ENCODE measurements around the gene RPP14.

Gene RPP14

DNA sequence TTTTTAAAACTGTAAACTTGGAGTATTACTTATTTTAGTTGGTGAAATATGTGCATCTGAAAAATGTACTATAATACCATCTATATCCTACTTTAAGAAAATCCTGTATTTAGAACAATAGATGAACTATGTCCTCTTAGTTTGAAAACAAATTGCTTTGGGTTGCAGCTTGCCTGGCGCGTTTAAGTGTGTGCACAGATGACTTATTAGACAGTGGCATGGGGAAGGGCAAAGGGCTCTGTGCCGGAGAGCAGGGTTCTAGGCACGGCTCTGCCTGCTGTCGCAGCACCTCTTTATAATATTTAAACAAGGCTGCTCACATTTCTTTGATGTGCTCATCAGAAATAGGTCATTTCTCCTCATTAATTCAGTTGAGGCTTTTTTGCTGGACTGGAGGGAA is 36.6 kb downstream of the RPP14 start:
- DNase-seq, result no peak
- no peak overlapping the region for H3K4me3 Mint-ChIP-seq
- no peaks in the 10 kb centered on the region for H3K27me3 Mint-ChIP-seq (ENCODE audit: low read depth, poor library complexity)
- TF ChIP-seq, protein P1, sequence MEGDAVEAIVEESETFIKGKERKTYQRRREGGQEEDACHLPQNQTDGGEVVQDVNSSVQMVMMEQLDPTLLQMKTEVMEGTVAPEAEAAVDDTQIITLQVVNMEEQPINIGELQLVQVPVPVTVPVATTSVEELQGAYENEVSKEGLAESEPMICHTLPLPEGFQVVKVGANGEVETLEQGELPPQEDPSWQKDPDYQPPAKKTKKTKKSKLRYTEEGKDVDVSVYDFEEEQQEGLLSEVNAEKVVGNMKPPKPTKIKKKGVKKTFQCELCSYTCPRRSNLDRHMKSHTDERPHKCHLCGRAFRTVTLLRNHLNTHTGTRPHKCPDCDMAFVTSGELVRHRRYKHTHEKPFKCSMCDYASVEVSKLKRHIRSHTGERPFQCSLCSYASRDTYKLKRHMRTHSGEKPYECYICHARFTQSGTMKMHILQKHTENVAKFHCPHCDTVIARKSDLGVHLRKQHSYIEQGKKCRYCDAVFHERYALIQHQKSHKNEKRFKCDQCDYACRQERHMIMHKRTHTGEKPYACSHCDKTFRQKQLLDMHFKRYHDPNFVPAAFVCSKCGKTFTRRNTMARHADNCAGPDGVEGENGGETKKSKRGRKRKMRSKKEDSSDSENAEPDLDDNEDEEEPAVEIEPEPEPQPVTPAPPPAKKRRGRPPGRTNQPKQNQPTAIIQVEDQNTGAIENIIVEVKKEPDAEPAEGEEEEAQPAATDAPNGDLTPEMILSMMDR (IDR thresholded peaks at IDR 0.05), result no peak
- H3K9me3 Mint-ChIP-seq, result no peaks in the 10 kb centered on the region
- no peaks in the 10 kb centered on the region for H3K4me1 Mint-ChIP-seq
- peaks cover 6% of the 10 kb centered on the region for H3K36me3 Mint-ChIP-seq (ENCODE audit: low read depth)
- H3K27ac Mint-ChIP-seq, result no peak overlapping the region

DNA sequence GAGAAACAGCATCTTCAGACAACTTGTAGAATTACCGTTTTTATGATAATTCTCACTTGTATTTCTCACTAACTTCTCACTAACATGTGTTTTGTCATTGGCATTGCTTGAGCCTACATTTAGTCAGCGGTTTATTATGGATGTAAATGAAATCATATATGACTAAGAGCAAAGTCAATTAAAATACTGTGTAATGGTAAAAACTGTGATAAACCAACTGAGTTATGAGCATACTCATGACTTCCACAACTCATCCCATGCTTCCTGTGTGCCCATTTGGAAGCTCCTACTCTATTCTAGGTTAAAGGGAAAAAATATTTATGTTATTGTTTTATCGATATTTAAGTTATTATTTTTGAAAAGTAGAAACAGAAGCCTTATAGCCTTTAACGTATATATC is 39.4 kb downstream of the RPP14 start:
- H3K4me1 Mint-ChIP-seq, result no peaks in the 10 kb centered on the region
- TF ChIP-seq, protein P1 (IDR thresholded peaks at IDR 0.05), result no peak
- H3K27ac Mint-ChIP-seq, result no peak overlapping the region
- DNase-seq, result no peak
- no peak overlapping the region for H3K4me3 Mint-ChIP-seq
- H3K36me3 Mint-ChIP-seq (ENCODE audit: low read depth), result no peaks in the 10 kb centered on the region
- no peaks in the 10 kb centered on the region for H3K9me3 Mint-ChIP-seq
- no peaks in the 10 kb centered on the region for H3K27me3 Mint-ChIP-seq (ENCODE audit: low read depth, poor library complexity)

DNA sequence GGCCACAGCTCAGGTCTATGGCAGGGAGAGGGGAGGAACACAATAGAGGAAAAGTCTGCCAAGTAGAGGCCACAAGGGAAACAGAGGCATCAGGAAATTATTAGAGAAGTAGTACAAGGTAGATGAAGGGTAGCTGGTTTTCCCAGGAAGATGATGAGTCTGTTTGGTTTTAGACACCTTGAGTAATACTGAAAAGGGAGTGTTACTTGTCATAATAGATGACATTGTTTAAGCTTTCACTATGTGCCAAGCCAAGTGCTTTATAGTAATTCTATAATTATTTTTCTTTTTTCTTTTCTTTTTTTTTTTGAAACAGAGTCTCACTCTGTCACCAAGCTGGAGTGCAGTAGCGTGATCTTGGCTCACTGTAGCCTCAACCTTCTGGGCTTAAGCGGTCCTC is 40.3 kb downstream of the RPP14 start:
- no peaks in the 10 kb centered on the region for H3K27me3 Mint-ChIP-seq (ENCODE audit: low read depth, poor library complexity)
- no peak overlapping the region for H3K4me3 Mint-ChIP-seq
- H3K36me3 Mint-ChIP-seq (ENCODE audit: low read depth), result no peaks in the 10 kb centered on the region
- DNase-seq, result no peak
- no peaks in the 10 kb centered on the region for H3K9me3 Mint-ChIP-seq
- H3K4me1 Mint-ChIP-seq, result no peaks in the 10 kb centered on the region
- H3K27ac Mint-ChIP-seq, result no peak overlapping the region
- TF ChIP-seq, protein P1 (IDR thresholded peaks at IDR 0.05), result no peak

DNA sequence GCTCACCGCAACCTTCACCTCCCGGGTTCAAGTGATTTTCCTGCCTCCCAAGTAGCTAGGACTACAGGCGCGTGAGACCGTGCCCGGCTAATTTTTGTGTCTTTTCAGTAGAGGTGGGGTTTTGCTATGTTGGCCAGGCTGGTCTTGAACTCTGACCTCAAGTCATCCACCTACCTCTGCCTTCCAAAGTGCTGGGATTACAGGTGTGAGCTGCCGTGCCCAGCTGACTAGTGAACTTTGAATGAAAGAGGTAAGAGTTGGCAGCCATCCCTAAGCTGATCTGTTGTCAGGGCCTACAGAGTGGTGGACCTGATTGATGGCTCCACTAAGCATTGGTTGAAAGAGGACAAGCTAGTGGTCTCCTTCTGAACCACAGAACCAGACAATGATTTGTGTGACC is 41.9 kb downstream of the RPP14 start:
- H3K4me1 Mint-ChIP-seq, result peaks cover 9% of the 10 kb centered on the region

DNA sequence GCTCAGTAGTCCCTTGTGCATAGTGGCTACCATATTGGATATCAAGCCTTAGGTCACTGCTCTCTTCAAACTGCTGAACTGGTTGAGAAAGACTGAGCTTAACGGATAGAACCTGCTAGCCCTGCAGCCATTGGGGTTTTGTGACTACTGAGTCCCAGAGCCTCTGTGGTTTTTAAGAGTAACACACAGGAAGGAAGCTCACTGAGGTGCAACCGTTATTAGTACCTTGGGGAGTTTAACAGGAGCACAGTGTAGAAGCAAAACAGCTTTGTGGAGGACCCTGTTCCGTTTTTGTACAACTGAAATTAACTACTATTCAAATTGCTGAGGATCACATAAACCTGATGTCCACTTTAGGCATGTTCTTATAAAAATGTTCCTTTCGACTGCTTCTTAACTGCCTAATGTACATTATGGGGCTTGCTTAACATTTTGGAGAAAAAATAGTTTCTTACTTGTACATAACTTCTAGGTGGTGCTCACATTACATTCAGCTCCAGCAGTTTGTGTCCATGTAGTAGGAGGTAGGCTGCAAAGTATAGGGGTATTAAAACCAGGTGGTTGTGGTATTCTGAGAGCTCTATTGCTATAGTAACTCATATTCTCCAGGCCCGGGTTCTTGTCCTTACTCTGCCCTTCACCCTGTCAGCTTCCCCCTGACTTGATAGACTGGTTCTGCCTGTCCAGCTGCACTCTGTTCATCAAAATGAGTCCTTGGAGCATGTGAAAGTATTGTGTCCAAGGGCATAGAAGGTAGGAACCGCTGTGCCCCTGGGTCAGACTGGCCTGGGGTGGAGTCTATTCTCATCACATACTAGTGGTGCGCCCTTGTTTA is 44.0 kb downstream of the RPP14 start:
- H3K27me3 Mint-ChIP-seq (ENCODE audit: low read depth, poor library complexity), result peaks cover 6% of the 10 kb centered on the region
- peaks cover 9% of the 10 kb centered on the region for H3K4me1 Mint-ChIP-seq
- no peaks in the 10 kb centered on the region for H3K9me3 Mint-ChIP-seq
- H3K27ac Mint-ChIP-seq, result no peak overlapping the region
- TF ChIP-seq, protein P1 (IDR thresholded peaks at IDR 0.05), result no peak
- H3K4me3 Mint-ChIP-seq, result no peak overlapping the region
- no peak for DNase-seq
- H3K36me3 Mint-ChIP-seq (ENCODE audit: low read depth), result peaks cover 4% of the 10 kb centered on the region

More for the DNA sequence above, 41.9 kb downstream of the RPP14 start:
- no peak overlapping the region for H3K27ac Mint-ChIP-seq
- H3K36me3 Mint-ChIP-seq (ENCODE audit: low read depth), result peaks cover 4% of the 10 kb centered on the region
- TF ChIP-seq, protein P1 (IDR thresholded peaks at IDR 0.05), result no peak
- no peak for DNase-seq
- no peaks in the 10 kb centered on the region for H3K9me3 Mint-ChIP-seq
- H3K27me3 Mint-ChIP-seq (ENCODE audit: low read depth, poor library complexity), result peaks cover 3% of the 10 kb centered on the region
- no peak overlapping the region for H3K4me3 Mint-ChIP-seq

DNA sequence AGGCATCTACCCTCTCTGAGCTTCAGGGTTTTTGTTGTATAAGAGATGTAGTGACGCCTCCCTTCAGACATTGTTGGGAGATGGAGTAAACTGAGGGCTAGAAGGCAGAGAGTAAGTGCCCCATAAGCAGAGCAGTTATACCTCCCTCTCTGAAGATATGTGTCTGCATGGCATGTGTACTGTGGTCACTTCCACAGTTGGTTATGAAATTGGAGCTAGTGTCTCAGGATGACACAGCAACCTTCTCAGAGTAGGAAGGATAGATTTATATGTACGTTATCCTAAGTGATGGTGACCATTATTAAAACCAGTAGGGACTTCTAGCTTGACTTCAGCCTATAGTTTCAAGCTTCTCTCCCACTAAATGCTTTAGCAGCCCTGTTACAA is 44.6 kb downstream of the RPP14 start:
- no peak overlapping the region for H3K27ac Mint-ChIP-seq
- TF ChIP-seq, protein P1 (IDR thresholded peaks at IDR 0.05), result no peak
- H3K36me3 Mint-ChIP-seq (ENCODE audit: low read depth), result peaks cover 4% of the 10 kb centered on the region
- H3K4me1 Mint-ChIP-seq, result peaks cover 9% of the 10 kb centered on the region
- no peaks in the 10 kb centered on the region for H3K9me3 Mint-ChIP-seq
- no peak for DNase-seq
- no peak overlapping the region for H3K4me3 Mint-ChIP-seq
- peaks cover 10% of the 10 kb centered on the region for H3K27me3 Mint-ChIP-seq (ENCODE audit: low read depth, poor library complexity)
